K562 (cell line): Measurements from ENCODE around the gene EPHB2. TPM values are rescaled to one million over a fixed set of nuclear protein-coding genes. Genes with fewer than 3 reads are reported as not detected.
A peak's percentile ranks its signal among the peaks of the same experiment; 100 is the strongest.

Experiments used
- FOS ChIP-seq: IDR thresholded peaks from 3 replicates; pipeline ENCODE4 v1.6.1; 2011; ENCODE audit not compliant: insufficient read length; ENCODE audit errors: extremely low read depth
- FOXJ3 ChIP-seq: sonication (generic); formaldehyde crosslinking; IDR thresholded peaks from 2 replicates; pipeline ENCODE4 v1.4.0; 2020; ENCODE audit warnings: mild to moderate bottlenecking, missing genetic modification reagents
- HSF4 ChIP-seq: fragments of 250-450 bp; sonication (Bioruptor Pico); IDR thresholded peaks from 2 replicates; pipeline ENCODE4 v2.1.2; 2022; ENCODE audit warnings: mild to moderate bottlenecking, moderate library complexity, borderline replicate concordance
- SUPT5H ChIP-seq: fragments of 450-650 bp; IDR thresholded peaks from 2 replicates; pipeline ENCODE4 v1.6.1; 2016
- TRIM28 ChIP-seq: fragments of 450-650 bp; IDR thresholded peaks from 2 replicates; pipeline ENCODE4 v1.6.1; 2017
- U2AF1 ChIP-seq: fragments of 200-400 bp; formaldehyde crosslinking; optimal IDR thresholded peaks from 2 replicates; pipeline ENCODE3; 2017; ENCODE audit warnings: mild to moderate bottlenecking, low read depth, low read length, moderate library complexity
- ZNF717 ChIP-seq: fragments of 250-450 bp; sonication (Bioruptor Pico); IDR thresholded peaks from 2 replicates; pipeline ENCODE4 v1.5.0; 2021
- polyA plus RNA-seq, 8 experiments: library from polyadenylated mRNA; depleted of rRNA in 4 of 8; stranded (reverse) in 5 of 8; unstranded in 3 of 8; fragments of >200 nt; fragmentation: Nextera tagmentation in 2 of 8; fragmentation: Illumina TruSeq in 1 of 8; extraction: Ambion mirVana in 2 of 8; extraction: Trizol in 1 of 8; gene quantifications; 2 replicates each; pipeline versions ENCODE4 v1.2.1 to v1.2.3, GENCODE V29; 2011 to 2014; ENCODE audit warnings: inconsistent platforms in 1 of 8, missing spikeins in 1 of 8
- total RNA-seq, 7 experiments: library from RNA; depleted of rRNA in 6 of 7; stranded (reverse); fragments of >200 nt in 6 of 7; fragmentation: Illumina TruSeq in 2 of 7; extraction: Trizol in 2 of 7; gene quantifications; 2 replicates each; pipeline versions ENCODE4 v1.2.1 to v1.2.3, GENCODE V29; 2011 to 2021; ENCODE audit warnings: low replicate concordance in 1 of 7
- TF ChIP-seq, protein P1 (sequence below): fragments of 250-450 bp; sonication (Bioruptor Pico); IDR thresholded peaks from 2 replicates; pipeline ENCODE4 v1.4.0; 2020; ENCODE audit warnings: mild to moderate bottlenecking, moderate library complexity
- TF ChIP-seq, protein P2 (sequence below): fragments of 450-650 bp; IDR thresholded peaks from 2 replicates; pipeline ENCODE4 v1.6.1; 2016
- TF ChIP-seq, protein P3 (sequence below), 2 experiments: IDR thresholded peaks in 1 of 2; conservative IDR thresholded peaks in 1 of 2; 2 replicates each; pipeline ENCODE4 v1.6.1; 2016; ENCODE audit warnings: low read depth in 2 of 2, mild to moderate bottlenecking in 1 of 2, missing compliant biosample characterization in 1 of 2, missing genetic modification characterization in 1 of 2, moderate library complexity in 1 of 2
- TF ChIP-seq, protein P4 (sequence below), 2 experiments: fragments of 450-650 bp; formaldehyde crosslinking in 1 of 2; IDR thresholded peaks; 2 replicates each; pipeline versions ENCODE4 v1.4.0 to v1.6.1; 2014 to 2020; ENCODE audit warnings: mild to moderate bottlenecking in 2 of 2, borderline replicate concordance in 1 of 2, low read depth in 1 of 2

EPHB2 gene
- total and polyA plus RNA-seq, 9 of the 15 experiments (the other 6 are each of a cell fraction or from before 2014, with no cell fraction given): not detected

DNA sequence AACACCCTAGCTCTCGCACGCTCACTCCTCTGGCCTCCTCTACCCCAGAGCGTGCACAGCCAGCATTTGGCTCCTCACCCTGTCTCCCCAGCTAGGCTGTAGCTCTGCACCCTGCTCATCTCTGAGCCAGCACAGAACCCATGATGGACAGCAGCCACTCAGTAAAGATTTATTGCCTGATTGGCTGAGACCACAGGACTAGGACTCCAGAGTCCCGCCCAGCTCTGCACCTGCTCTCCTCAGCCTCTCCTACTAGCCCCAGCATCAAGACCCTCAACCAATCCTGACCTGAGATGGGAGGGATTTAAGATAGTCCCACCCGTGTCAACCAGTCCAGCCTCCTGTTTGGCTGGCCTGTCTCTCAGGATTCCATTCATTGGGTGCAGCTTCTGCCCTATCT is 48.3 kb upstream of the EPHB2 start (continued):
- TF ChIP-seq, protein P1, sequence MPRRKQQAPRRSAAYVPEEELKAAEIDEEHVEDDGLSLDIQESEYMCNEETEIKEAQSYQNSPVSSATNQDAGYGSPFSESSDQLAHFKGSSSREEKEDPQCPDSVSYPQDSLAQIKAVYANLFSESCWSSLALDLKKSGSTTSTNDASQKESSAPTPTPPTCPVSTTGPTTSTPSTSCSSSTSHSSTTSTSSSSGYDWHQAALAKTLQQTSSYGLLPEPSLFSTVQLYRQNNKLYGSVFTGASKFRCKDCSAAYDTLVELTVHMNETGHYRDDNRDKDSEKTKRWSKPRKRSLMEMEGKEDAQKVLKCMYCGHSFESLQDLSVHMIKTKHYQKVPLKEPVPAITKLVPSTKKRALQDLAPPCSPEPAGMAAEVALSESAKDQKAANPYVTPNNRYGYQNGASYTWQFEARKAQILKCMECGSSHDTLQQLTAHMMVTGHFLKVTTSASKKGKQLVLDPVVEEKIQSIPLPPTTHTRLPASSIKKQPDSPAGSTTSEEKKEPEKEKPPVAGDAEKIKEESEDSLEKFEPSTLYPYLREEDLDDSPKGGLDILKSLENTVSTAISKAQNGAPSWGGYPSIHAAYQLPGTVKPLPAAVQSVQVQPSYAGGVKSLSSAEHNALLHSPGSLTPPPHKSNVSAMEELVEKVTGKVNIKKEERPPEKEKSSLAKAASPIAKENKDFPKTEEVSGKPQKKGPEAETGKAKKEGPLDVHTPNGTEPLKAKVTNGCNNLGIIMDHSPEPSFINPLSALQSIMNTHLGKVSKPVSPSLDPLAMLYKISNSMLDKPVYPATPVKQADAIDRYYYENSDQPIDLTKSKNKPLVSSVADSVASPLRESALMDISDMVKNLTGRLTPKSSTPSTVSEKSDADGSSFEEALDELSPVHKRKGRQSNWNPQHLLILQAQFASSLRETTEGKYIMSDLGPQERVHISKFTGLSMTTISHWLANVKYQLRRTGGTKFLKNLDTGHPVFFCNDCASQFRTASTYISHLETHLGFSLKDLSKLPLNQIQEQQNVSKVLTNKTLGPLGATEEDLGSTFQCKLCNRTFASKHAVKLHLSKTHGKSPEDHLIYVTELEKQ (CRISPR knock-in tag): 0 out of 2 replicates have a peak, but pooled peaks have one; percentile 38
- TF ChIP-seq U2AF1 (no peak), ZNF717 (CRISPR knock-in tag) (no peak), SUPT5H (no peak), HSF4 (no peak), TRIM28 (no peak), FOXJ3 (no peak), FOS (peak; percentile 59)
- TF ChIP-seq, protein P2, sequence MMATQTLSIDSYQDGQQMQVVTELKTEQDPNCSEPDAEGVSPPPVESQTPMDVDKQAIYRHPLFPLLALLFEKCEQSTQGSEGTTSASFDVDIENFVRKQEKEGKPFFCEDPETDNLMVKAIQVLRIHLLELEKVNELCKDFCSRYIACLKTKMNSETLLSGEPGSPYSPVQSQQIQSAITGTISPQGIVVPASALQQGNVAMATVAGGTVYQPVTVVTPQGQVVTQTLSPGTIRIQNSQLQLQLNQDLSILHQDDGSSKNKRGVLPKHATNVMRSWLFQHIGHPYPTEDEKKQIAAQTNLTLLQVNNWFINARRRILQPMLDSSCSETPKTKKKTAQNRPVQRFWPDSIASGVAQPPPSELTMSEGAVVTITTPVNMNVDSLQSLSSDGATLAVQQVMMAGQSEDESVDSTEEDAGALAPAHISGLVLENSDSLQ: peak; percentile 96
- TF ChIP-seq, protein P3, sequence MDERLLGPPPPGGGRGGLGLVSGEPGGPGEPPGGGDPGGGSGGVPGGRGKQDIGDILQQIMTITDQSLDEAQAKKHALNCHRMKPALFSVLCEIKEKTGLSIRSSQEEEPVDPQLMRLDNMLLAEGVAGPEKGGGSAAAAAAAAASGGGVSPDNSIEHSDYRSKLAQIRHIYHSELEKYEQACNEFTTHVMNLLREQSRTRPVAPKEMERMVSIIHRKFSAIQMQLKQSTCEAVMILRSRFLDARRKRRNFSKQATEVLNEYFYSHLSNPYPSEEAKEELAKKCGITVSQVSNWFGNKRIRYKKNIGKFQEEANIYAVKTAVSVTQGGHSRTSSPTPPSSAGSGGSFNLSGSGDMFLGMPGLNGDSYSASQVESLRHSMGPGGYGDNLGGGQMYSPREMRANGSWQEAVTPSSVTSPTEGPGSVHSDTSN (CRISPR knock-in tag; IDR thresholded peaks at IDR 0.05; ENCODE audit: low read depth): peak; percentile 14; the same call in 1 of the 2 replicates
- TF ChIP-seq, protein P3 (tag; conservative IDR thresholded peaks at IDR 0.05; ENCODE audit: low read depth): peak; percentile 86
- TF ChIP-seq, protein P4, sequence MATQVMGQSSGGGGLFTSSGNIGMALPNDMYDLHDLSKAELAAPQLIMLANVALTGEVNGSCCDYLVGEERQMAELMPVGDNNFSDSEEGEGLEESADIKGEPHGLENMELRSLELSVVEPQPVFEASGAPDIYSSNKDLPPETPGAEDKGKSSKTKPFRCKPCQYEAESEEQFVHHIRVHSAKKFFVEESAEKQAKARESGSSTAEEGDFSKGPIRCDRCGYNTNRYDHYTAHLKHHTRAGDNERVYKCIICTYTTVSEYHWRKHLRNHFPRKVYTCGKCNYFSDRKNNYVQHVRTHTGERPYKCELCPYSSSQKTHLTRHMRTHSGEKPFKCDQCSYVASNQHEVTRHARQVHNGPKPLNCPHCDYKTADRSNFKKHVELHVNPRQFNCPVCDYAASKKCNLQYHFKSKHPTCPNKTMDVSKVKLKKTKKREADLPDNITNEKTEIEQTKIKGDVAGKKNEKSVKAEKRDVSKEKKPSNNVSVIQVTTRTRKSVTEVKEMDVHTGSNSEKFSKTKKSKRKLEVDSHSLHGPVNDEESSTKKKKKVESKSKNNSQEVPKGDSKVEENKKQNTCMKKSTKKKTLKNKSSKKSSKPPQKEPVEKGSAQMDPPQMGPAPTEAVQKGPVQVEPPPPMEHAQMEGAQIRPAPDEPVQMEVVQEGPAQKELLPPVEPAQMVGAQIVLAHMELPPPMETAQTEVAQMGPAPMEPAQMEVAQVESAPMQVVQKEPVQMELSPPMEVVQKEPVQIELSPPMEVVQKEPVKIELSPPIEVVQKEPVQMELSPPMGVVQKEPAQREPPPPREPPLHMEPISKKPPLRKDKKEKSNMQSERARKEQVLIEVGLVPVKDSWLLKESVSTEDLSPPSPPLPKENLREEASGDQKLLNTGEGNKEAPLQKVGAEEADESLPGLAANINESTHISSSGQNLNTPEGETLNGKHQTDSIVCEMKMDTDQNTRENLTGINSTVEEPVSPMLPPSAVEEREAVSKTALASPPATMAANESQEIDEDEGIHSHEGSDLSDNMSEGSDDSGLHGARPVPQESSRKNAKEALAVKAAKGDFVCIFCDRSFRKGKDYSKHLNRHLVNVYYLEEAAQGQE (IDR thresholded peaks at IDR 0.05; ENCODE audit: borderline replicate concordance): no peak
- TF ChIP-seq, protein P4 (CRISPR knock-in tag; IDR thresholded peaks at IDR 0.05; ENCODE audit: low read depth): no peak
